Hepatic stellate cell (primary cell): ENCODE data around the gene SEC23A.

Source experiments
- DNase-seq: peaks from one replicate; pipeline ENCODE4 v3.0.0; 2011; ENCODE audit warnings: low spot score

The SEC23A gene

DNA sequence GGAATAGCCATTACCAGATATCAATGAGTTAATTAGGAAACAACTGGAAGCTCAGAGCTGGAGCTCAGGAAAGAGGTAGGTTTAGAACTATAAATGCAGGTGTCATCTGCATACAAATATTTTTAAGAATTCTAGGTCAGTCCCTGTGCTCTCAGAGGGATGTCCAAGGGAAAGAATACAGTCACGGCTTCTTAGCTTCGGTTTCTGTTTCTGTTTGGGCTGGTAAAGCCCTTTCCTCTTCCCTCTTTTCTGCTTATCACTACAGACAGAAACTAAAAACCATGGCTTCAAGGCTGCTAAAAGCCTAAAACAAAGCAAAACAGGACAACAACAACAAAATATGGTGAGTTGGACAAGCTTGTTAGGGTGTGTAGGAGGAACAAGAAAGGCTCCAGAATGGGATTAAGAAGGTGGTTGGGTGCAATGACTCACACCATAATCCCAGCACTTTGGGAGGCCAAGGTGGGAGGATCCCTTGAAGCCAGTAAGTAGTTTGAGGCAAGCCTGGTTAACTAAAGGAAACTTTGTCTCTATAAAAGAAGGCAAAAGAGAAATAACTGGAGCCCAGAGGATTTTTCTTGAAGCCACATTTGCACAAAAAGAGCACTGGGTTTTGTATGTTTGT lies 113.0 kb downstream of the SEC23A start:
- DNase-seq = no peak

DNA sequence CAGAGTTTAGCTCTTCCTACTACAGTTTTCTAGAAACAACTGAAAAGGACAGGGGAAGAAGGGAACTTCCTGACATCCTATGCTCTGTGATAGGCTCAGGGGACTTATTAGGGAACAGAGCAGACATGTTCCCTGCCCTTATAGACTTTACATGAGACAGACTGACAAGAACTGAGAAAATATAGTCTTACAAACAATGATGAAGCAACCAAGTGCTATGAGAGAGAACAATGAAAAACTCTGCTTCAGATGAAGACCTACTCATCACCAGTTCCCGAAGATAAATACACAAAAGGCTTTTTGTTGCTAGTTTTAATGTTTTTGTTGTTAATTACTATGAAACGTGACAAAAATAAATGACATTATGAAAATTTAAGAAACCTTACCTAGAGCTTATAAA lies 115.3 kb downstream of the SEC23A start:
- DNase-seq = no peak

DNA sequence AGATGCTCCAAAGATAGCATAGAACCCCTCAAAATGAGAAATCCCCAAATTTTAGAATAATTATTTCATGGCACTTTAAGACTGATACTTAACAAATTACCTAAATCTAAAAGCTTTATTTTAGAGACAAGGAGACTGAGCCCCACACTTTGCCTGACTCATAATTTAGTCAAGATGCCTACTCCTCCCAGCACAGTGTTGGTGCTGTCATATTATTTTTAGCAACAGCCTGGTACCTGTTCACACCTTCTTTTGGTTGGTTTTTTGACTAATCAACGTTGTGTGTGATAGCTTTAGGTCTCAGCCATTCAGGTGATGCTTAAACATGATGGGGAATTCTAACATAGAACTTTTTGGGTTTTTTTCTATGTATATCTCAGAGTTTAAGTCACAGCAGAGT lies 120.2 kb downstream of the SEC23A start:
- DNase-seq = no peak

DNA sequence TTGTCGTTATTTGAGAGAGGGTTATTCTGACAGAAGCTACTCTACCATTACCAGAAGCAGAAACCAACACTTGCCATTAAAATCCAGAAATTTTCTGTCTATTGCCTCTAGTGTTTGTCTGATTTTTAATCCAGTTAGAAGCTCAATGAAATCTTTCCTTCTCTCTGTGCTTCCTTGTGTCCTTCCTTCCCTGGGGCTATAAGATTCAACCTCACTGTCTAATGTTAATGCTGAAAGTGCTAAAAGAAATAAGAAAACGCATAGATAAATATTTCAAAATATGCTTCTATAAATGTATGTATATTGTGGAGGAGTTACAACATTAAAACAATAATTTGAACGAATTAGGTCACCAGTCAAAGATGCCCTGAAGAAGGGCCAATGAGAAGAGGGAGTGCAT lies 120.8 kb downstream of the SEC23A start:
- DNase-seq = no peak
